Breast epithelium (tissue), 3 donors: ENCODE results near the gene PAPSS2.

Experiments
- POLR2A ChIP-seq: fragments of 450-650 bp; IDR thresholded peaks from one replicate; pipeline ENCODE4 v1.6.1; 2016; ENCODE audit warnings: antibody characterized with exemption, mild to moderate bottlenecking, moderate library complexity
- POLR2AphosphoS5 ChIP-seq, 3 donors: sonication (generic); formaldehyde crosslinking; IDR thresholded peaks; one replicate each; pipeline ENCODE4 v1.6.1; 2017; ENCODE audit warnings: antibody characterized with exemption in 3 of 3
- TF ChIP-seq, protein P1 (sequence below), 3 donors: fragments of 450-650 bp; IDR thresholded peaks; one replicate each; pipeline ENCODE4 v1.5.1; 2016 to 2017; ENCODE audit warnings: antibody characterized with exemption in 3 of 3, mild to moderate bottlenecking in 3 of 3, moderate library complexity in 3 of 3

DNA sequence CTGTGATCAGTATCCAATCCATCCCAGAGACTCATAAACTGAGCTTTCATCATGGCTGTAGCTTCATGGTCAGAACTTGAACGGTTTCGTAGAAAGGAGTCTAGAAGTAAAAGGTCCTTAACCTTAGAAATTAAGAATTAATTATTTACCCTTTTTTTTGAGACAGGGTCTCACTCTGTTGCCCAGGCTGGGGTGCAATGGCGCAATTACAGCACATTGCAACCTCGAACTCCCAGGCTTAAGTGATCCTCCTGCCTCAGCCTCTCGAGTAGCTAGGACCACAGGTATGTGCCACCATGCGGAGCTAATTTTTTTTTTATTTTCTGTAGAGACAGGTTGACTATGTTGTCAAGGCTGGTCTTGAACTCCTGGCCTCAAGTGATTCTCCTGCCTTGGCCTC lies 116.7 kb downstream of the PAPSS2 start:
- TF ChIP-seq, protein P1, sequence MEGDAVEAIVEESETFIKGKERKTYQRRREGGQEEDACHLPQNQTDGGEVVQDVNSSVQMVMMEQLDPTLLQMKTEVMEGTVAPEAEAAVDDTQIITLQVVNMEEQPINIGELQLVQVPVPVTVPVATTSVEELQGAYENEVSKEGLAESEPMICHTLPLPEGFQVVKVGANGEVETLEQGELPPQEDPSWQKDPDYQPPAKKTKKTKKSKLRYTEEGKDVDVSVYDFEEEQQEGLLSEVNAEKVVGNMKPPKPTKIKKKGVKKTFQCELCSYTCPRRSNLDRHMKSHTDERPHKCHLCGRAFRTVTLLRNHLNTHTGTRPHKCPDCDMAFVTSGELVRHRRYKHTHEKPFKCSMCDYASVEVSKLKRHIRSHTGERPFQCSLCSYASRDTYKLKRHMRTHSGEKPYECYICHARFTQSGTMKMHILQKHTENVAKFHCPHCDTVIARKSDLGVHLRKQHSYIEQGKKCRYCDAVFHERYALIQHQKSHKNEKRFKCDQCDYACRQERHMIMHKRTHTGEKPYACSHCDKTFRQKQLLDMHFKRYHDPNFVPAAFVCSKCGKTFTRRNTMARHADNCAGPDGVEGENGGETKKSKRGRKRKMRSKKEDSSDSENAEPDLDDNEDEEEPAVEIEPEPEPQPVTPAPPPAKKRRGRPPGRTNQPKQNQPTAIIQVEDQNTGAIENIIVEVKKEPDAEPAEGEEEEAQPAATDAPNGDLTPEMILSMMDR (IDR thresholded peaks at IDR 0.05), result no peak
- TF ChIP-seq POLR2AphosphoS5 (IDR thresholded peaks at IDR 0.05), result no peak
- no peak for TF ChIP-seq POLR2A
